Measurements from ENCODE around the gene ATF7IP2. TPM values are rescaled to one million over a fixed set of nuclear protein-coding genes. Genes with fewer than 3 reads are reported as not detected.

The ATF7IP2 gene
- total and polyA plus RNA-seq, 9 of the 15 experiments (the other 6 are each of a cell fraction or from before 2014, with no cell fraction given), result 131 to 515 (median 196) TPM

- TF ChIP-seq ATF6 (CRISPR knock-in tag; IDR thresholded peaks at IDR 0.05) (no peak), SAFB (IDR thresholded peaks at IDR 0.05; ENCODE audit: borderline replicate concordance, low read depth, low read length) (no peak), TSC22D4 (tag; IDR thresholded peaks at IDR 0.05) (no peak), MIER1 (IDR thresholded peaks at IDR 0.05; ENCODE audit: low read depth) (no peak), ZMIZ1 (IDR thresholded peaks at IDR 0.05; ENCODE audit: low read depth in 2 of 2, low read length in 2 of 2) (no peak), ZNF311 (CRISPR knock-in tag; IDR thresholded peaks at IDR 0.05) (no peak), TARDBP (IDR thresholded peaks at IDR 0.05) (no peak), FOXJ3 (CRISPR knock-in tag; IDR thresholded peaks at IDR 0.05) (no peak), USF2 (CRISPR knock-in tag; IDR thresholded peaks at IDR 0.05) (no peak), MNT (conservative IDR thresholded peaks at IDR 0.05) (no peak)
Measured at GRCh38 chr16:10376229-10376628, 9.6 kb upstream of the ATF7IP2 start (continued).
